ENCODE measurements around the gene TBCE.

Gene TBCE

GRCh38 chr1:235367000-235367908 lies at the start of gene TBCE:
TSS of gene TBCE (plus strand) at chr1:235367427. CDS start at chr1:235380050, 12,623 bp downstream.
- peak within 1 kb of the TSS; percentile 73 for H3K4me3 ChIP-seq (ENCODE audit: low read depth, low read length)
- TF ChIP-seq, protein P1, sequence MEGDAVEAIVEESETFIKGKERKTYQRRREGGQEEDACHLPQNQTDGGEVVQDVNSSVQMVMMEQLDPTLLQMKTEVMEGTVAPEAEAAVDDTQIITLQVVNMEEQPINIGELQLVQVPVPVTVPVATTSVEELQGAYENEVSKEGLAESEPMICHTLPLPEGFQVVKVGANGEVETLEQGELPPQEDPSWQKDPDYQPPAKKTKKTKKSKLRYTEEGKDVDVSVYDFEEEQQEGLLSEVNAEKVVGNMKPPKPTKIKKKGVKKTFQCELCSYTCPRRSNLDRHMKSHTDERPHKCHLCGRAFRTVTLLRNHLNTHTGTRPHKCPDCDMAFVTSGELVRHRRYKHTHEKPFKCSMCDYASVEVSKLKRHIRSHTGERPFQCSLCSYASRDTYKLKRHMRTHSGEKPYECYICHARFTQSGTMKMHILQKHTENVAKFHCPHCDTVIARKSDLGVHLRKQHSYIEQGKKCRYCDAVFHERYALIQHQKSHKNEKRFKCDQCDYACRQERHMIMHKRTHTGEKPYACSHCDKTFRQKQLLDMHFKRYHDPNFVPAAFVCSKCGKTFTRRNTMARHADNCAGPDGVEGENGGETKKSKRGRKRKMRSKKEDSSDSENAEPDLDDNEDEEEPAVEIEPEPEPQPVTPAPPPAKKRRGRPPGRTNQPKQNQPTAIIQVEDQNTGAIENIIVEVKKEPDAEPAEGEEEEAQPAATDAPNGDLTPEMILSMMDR (IDR thresholded peaks at IDR 0.05; ENCODE audit: control insufficient read depth, extremely low read depth, insufficient read depth), result no peak
- peak; percentile 98 for DNase-seq (ENCODE audit: low read depth)

GRCh38 chr1:235319255-235319654 lies 48.0 kb upstream of the TBCE start:
- H3K4me3 ChIP-seq (ENCODE audit: low read depth, low read length), result no peak overlapping the region
- no peak for DNase-seq (ENCODE audit: low read depth)
- TF ChIP-seq, protein P1 (IDR thresholded peaks at IDR 0.05; ENCODE audit: control insufficient read depth, extremely low read depth, insufficient read depth), result no peak

GRCh38 chr1:235320521-235321179 lies 46.6 kb upstream of the TBCE start:
- no peak for DNase-seq (ENCODE audit: low read depth)
- no peak overlapping the region for H3K4me3 ChIP-seq (ENCODE audit: low read depth, low read length)
- TF ChIP-seq, protein P1 (IDR thresholded peaks at IDR 0.05; ENCODE audit: control insufficient read depth, extremely low read depth, insufficient read depth), result no peak

GRCh38 chr1:235324296-235324695 lies 42.9 kb upstream of the TBCE start:
- no peak for DNase-seq (ENCODE audit: low read depth)
- TF ChIP-seq, protein P1 (IDR thresholded peaks at IDR 0.05; ENCODE audit: control insufficient read depth, extremely low read depth, insufficient read depth), result no peak
- H3K4me3 ChIP-seq (ENCODE audit: low read depth, low read length), result no peak overlapping the region

DNA sequence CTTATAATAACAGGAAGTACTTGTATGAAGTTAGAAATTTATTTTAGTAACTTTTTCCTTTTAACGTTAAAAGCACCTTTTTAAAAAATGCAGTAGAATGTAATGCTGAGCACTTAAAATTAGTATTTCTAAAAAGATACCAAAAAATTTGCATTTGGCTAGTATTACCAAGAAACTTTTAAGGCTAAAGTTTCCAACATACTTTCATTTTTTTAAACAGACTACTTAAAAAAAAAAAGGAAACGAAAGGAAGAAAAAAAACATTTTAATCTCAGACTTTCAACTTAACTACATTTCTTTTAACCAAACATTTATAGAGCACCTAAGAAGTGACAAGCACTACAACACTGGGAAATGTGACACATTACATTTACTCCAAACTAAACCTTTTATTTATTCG lies 42.1 kb upstream of the TBCE start:
- no peak overlapping the region for H3K4me3 ChIP-seq (ENCODE audit: low read depth, low read length)
- TF ChIP-seq, protein P1 (IDR thresholded peaks at IDR 0.05; ENCODE audit: control insufficient read depth, extremely low read depth, insufficient read depth), result no peak
- no peak for DNase-seq (ENCODE audit: low read depth)

- peak overlapping the region; percentile 64 for H3K4me3 ChIP-seq (ENCODE audit: low read depth, low read length)
- TF ChIP-seq, protein P1 (IDR thresholded peaks at IDR 0.05; ENCODE audit: control insufficient read depth, extremely low read depth, insufficient read depth), result no peak
- no peak for DNase-seq (ENCODE audit: low read depth)
Observed at GRCh38 chr1:235325854-235326253, 41.4 kb upstream of the TBCE start.
